GM12874 (cell line): Measurements from ENCODE around the gene TMEM269.

Experiments
- TF ChIP-seq, protein P1 (sequence below): IDR thresholded peaks from 2 replicates; pipeline ENCODE4 v1.5.1; 2011; ENCODE audit warnings: low read depth, mild to moderate bottlenecking, control low read depth, low read length, moderate library complexity; ENCODE audit not compliant: insufficient read depth

TMEM269 gene

DNA sequence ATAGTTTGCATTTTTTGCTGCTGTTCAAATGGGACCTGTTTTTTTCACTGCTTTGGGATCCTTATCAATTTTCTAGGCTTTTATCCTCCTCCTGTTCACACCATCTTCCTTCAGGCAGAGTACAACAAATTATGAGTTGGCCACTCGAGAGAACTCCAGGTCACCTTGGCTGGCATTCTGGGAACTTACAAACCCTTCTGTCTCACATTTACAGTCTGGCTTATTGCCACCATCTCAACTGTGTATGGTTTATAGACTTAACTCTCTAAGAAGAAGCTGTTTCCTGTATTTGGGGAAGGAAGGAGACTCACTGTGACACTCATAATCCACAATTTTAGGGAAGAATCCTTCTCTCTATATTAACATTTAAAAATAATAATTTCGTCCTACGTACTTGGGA lies 56.2 kb downstream of the TMEM269 start:
- TF ChIP-seq, protein P1, sequence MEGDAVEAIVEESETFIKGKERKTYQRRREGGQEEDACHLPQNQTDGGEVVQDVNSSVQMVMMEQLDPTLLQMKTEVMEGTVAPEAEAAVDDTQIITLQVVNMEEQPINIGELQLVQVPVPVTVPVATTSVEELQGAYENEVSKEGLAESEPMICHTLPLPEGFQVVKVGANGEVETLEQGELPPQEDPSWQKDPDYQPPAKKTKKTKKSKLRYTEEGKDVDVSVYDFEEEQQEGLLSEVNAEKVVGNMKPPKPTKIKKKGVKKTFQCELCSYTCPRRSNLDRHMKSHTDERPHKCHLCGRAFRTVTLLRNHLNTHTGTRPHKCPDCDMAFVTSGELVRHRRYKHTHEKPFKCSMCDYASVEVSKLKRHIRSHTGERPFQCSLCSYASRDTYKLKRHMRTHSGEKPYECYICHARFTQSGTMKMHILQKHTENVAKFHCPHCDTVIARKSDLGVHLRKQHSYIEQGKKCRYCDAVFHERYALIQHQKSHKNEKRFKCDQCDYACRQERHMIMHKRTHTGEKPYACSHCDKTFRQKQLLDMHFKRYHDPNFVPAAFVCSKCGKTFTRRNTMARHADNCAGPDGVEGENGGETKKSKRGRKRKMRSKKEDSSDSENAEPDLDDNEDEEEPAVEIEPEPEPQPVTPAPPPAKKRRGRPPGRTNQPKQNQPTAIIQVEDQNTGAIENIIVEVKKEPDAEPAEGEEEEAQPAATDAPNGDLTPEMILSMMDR = no peak

DNA sequence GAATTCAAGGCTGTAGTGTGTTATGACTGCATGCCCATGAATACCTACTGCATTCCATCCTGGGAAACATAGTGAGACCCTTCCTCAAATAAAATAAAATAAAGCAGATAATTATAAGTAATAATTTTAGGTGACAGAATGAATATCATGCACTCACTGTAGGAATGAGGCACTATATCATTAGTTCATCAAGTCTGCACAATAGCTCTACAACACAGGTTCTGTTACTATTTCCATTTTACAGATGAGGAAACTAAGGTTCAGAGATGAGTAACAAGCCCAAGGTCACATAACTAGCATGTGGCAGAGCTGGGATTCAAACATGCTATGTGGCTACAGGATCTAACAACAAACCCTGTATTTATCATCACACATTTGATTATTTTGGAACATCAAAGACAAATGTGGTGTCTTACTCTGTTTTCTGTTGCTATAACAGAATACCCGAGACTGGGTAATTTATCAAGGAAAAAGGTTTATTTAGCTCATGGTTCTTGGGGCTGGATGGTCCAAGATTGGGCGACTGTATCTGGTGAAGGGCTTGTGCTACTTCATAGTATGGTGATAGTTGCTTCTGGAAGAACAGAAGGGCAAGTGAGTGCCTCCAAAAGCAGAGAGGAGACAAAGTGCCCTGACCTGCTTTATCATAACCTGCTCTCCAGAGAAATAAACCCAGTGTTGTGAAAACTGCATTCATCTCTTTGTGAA lies 56.8 kb downstream of the TMEM269 start:
- TF ChIP-seq, protein P1 = no peak

DNA sequence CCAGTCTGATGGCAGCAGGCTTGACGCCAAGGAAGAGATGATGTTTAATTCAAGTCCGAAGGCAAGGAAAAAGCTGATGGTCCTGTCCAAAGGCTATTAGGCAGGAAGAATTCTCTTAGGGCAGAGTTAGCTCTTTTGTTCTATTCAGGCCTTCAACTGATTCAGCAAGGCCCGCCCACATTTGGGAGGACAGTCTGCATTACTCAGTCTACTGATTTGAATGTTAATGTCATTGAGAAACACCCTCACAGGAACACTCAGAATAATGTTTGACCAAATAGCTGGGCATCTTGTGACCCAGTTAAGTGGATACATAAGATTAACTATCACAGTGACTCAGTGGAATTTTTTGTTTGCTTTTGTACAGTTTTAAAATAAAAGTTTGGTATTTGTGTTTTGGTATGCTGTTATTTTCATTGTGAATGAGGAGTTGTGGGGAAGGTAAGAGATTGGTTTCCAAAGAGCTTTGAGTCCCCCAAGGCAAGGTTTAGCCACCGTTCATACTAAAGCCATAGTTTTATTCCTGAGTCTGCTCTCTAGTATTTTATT lies 59.9 kb downstream of the TMEM269 start:
- TF ChIP-seq, protein P1 = no peak

DNA sequence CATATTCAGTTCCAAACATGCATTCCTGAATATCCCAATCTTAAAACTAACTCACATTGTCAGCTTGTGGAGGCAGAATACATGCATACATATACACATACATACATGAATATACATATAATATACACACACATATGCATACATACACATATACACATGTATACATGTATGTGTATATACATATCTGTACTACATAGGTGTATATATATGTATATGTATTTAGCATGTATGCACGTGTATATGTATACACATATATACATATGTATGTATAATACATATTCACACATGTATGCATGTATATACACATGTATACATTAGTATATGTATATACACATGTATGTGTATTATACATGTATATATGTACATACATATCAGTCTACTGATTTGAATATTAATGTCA lies 60.4 kb downstream of the TMEM269 start:
- TF ChIP-seq, protein P1 = no peak

DNA sequence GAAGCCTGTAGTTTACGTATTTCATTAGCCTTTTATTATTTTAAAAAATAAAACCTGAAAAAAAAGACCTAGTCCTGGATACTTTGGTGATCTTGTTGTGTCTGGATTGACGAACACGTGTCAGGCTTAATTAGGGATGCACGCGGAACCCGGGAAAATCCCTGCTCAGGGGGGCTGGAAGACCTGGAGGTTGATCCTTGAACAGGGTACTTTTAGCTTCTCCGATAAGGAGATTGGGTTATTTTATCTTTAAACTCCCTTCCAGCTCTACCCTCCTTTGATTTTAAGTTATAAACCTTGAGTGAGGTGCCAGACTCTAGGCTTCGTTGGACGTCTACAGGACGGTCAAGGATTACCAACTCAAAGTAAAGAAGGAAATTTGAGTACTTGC lies 61.1 kb downstream of the TMEM269 start:
- TF ChIP-seq, protein P1 = no peak

DNA sequence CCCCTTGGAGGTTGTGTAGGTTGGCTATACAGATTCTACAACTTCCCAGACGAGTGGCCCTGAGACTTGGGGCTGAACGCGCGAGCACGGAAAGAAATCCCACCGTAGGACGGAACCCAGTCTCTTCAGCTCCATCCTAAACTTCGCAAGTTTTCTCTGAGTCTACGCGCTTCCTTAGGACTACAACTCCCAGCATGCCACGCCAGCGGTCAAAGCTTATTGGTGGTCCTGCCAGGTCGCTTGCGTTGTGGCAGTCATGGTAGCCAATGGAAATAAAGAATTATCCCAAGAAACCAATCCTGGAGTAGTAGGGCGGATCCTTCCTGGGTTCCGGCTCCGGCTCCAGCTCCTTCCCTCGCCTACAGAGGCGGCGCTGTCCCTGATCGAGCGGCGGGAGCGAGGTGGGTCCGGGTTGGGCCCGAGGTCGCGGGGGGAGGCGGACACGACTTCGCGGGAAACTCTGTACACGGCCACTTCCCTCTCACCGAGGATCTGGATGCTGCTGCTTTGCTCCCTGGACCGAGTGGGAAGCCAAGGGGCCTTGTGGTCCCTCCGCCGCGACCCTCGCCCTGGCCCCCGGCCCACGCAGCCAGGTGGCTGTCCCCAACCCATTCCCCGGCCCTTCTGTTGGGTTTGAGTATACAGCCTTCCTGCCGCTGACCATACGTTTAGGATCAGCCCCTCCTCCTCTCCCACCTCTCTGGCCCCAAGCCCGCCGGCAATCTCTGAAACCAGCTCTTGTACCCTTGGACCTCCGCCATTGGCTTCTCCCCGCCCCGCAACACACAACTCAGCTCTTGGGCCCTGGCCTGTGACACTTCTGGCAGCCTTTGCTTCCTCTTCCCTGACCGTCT lies 61.7 kb downstream of the TMEM269 start, which contains the start of gene ZNF691:
Gene ZNF691, plus strand, starts transcription at position 357 of the 854 bp plus-strand sequence. CDS start 3,046 bp downstream, outside the sequence.
- TF ChIP-seq, protein P1 = peak; percentile 36; the same call in 1 of the 2 replicates

DNA sequence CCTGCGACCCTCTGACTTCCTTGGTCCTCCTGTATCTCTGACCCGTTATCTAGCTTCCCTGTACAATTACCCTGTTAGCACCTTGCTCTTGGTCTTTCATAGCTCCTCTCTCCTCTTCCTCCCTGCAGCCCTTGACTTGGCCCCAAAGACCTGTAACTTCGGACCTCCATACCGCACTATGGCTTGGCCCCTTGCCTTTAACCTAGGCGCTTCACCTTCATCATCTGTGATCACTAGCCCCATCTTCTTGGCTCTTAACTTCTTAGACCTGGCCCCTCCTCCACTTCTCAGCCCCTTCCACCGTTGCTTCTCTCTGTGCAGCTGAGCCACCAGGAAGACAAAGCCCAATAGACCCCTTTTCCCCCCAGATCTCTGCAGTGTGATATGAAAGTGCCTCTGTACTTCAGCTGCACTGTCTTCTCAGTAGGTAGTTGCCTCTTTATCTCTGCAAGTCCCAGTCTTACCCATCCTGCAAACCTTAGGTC lies 62.4 kb downstream of the TMEM269 start:
- TF ChIP-seq, protein P1 = no peak
